CD4-positive, alpha-beta T cell treated with Interleukin-6 at 100 ng/mL for 8 hours (primary cell): ENCODE measurements around the gene ZNF205.

Experiments
- DNase-seq: peaks from one replicate; pipeline ENCODE4 v3.0.0-alpha.2; 2020; ENCODE audit warnings: mixed read lengths, low spot score

The ZNF205 gene

DNA sequence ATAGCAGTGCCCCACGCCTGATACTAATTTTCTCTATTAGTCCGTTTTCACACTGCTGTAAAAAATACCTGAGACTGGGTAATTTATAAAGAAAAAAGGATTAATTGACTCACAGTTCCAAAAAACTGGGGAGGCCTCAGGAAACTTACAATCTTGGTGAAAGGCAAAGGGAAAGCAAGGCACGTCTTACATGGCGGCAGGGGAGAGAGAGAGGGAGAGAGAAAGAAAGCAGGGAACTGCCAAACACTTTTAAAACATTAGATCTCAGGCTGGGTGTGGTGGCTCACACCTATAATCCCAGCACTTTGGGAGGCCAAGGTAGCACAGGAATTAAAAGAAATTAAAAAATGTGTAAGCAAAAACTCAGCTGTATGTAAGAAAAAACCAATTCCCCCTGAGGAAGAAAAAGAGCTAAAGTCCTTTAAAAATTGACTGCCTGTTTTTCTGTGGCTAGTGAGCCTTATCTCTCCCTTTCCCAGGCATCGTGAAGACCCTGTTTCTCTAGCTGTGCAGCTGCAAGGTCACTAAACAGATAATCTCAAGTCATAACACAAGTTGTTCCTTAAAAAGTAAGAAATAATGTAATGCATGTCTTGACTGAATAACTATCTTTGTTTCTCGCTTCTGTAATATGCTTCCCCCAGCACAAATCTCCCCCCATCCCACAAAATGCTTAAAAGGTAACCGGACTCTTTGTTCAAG, 27.3 kb upstream of the ZNF205 start:
- DNase-seq, result no peak

DNA sequence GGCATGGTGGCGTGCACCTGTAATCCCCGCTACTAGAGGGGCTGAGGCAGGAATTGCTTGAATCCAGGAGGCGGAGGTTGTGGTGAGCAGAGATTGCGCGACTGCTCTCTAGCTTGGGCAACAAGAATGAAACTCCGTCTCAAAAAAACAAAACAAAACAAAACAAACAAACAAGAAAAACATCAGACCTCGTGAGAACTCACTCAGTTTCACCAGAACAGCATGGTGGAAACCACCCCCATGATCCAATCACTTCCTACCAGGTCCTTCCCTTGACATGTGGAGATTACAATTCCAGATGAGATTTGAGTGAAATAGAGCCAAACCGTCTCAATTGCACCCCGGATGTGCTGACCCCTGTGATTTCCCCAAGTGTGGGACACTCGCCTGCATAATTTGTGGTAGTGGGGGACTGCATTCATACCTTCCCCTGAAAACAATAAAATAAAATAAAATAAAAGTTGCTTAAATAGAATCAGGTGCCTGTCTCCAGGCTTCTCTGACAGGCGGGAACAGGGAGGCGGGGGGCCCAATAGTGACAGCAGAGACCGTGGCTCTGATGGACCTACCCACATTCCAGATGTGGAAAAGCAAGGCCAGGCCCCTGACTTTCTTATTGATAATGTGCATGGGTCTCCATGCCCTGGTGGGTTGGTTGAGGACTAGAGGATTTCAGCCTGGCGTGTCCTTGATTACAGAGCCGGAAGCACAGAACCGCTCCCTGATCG, 26.4 kb upstream of the ZNF205 start:
- DNase-seq, result no peak

DNA sequence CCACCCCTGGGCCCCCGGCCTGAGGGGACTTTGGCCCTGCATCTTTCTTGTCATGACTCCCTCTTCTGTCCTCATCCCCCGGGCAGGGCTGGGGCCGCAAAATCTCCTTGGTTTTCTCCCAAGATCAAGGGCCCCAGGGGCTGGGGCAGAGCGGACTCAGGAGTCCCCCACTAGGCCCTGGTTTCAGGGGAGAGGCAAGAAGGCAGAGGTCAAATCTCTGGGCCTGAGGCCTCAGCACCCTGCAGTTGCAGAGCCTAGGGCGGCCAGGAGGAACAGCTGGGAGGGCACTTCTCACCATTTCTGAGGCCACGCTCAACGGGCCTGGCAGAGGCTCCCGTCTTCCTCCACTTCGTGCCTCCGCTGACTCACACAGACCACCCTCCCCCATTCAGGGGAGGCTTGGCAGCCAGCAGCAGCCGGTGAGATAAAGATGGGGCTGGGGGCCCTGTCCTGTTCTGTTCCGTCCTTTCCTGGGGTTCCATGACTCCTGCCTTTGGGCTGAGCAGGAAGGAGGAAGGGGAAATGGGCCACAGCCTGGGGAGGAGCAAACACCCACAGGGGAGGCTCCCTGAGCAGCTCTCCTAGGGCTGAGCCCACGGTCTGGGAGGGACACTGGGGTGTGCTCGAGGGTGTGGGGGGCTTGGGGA, 25.7 kb upstream of the ZNF205 start:
- DNase-seq, result no peak

DNA sequence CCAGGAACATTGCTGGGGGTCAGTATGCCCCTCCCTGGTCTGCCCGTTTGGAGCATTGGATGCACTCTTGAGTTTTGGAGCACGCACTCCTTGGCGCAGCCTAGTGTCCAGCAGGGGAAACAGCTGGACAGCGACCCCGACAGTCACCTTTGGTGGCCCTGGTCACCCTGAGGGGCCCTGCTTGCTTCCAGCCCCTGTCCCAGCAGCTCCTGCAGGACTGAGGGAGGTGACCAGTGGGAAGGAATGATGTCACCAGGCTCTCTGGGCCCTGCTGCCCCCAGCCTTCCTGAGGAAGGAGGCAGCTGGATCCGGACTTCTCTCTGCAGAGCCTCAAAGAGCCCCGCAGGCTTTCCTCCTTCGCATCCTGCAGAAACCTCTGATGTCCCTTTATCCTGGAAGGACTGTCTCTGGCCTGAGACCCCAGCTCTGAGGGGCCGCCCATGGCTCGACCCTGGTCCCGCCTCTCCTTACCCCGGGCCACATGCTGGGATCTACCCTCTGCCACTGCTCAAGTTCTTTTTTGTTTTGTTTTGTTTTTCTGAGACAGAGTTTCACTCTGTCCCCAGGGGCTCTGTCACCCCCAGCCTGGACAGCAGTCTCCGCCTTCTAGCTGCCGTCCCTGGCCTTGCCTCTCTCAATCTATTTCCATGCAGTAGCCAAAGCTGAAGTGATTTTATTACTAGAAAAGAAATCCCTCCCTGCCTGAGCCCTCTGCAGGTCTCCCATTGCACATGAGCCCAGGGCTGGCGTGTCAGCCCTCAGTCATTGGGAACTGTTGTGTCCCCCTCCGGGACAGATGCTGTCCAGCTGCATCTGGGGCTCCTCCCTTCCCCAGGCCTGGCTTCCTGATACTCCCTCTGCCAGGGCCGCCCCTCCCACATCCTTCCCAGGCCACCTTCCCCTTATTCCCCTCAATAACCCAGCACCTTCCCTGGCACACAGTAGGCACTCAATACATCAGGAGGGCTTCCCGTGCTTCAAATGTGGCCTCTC, 24.8 kb upstream of the ZNF205 start:
- no peak for DNase-seq

DNA sequence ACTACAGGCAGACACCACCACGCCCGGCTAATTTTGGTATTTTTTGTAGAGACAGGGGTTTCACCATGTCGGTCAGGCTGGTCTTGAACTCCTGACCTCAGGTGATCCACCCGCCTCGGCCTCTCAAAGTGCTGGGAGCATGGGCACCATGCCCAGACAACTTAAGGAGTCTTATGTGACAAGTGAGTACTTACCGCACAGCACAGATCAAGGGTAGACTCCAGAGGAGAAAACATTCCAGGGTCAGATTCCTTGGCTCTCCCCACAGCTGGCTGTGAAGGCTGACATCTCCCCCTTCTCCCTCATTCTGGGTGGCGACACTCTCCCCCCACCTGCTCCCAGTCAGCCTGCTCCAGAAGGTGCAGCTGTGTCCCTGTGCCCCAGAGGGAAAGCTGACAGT, 23.9 kb upstream of the ZNF205 start:
- DNase-seq, result no peak

DNA sequence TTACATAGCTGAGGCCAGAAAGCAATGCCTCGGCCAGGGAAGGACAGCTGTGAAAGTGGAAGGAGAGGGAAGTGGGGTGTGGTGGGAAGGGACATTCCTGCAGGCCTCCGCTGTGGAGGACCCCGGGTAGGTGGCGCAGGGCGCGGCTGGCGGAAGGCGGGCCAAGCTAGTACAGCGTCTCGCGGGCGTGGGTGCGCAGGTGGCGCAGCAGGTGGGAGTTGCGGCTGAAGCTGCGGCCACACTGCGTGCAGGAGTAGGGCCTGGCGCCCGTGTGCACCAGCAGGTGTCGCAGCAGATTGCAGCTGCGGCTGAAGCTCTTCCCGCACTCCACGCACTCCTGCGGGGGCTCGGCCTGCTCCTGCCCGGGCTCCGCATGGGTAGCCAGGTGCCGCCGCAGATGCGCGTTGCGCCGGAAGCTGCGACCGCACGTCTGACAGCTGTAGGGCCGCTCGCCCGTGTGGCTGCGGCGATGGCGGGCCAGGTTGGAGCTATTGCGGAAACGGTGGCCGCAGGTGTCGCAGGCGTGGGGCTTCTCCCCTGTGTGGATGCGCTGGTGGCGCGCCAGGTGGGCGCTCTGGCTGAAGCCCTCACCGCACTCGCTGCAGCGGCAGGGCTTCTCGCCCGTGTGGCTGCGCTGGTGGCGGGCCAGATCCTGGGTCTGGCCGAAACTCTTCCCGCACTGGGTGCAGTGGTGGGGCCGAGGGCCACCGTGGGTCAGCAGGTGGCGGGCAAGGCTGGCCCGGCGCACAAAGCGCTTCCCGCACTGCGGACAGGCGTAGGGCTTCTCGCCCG, 23.3 kb upstream of the ZNF205 start:
- no peak for DNase-seq

DNA sequence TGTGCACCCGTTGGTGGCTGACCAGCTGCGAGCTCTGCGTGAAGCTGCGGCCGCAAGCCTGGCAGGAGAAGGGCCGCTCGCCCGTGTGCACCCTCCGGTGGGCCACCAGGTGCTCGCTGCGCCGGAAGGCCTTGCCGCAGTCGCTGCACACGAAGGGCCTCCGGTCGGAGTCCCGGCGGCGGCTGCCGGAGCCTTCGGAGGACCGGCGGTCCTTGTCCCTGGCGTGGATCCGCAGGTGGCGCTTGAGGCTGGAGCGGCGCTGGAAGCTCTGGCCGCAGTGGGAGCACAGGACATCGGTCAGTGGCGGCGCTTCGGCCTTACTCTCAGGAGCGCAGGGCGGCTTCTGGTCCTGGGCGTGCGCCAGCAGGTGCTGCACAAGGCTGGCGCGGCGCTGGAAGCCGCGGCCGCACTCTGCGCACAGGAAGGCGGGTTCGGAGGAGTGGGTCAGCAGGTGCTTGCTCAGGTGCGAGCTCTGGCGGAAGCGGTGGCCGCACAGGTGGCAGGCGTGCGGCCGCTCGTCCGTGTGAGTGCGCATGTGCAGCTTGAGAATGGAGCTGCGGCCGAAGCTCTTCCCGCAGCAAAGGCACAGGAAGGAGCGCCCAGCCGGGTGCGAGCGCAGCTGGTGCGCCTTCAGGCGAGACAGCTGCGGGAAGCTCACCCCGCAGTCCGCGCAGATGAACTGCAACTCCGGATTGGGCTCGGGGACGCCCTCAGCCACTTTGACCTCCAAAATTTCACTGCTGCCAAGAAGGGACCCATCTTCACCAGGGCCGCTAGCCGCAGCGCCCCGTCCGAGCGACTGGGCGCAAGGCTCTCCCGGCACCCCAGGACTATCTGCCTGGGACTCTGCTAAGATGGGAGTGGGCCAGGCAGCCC, 22.4 kb upstream of the ZNF205 start:
- DNase-seq, result no peak

DNA sequence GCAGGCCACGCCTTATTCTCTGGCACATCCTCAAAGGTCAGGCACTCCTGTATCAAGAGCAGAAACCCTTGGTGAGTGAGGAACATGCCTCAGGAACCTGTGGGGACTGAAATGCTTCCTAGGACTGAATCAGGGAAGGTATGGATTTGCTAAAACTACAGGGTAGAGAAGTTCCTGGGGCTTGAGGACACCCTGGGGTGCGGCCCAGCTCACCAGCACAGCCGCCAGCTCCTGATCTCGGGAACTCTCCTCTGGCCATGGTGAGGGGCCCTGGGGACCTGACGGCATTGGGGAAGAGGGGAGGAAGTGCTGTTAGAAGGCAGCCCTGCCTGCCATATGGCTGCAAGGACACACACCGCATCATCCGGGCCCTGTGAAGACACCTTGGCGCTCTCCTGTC, 20.8 kb upstream of the ZNF205 start:
- no peak for DNase-seq

DNA sequence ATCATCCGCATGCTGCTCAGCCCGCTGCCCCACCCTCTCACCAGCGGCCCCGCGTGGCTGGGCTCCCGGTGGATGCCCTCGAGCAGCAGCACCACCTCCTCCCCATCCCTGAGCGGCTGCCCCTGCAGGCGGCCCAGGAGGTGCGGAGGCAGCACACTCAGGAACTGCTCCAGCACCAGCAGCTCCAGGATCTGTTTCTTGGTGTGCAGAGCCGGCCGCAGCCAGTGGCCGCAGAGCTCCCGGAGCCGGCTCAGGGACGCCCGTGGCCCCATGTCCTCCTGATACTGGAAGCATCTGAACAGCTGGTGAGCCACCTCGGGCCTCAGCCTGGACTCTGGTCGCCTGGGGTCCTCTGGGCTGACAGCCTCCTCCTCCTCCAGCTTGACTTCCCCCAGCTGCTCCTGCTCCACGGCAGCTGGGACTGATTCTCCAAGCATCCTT, 19.9 kb upstream of the ZNF205 start:
- no peak for DNase-seq

DNA sequence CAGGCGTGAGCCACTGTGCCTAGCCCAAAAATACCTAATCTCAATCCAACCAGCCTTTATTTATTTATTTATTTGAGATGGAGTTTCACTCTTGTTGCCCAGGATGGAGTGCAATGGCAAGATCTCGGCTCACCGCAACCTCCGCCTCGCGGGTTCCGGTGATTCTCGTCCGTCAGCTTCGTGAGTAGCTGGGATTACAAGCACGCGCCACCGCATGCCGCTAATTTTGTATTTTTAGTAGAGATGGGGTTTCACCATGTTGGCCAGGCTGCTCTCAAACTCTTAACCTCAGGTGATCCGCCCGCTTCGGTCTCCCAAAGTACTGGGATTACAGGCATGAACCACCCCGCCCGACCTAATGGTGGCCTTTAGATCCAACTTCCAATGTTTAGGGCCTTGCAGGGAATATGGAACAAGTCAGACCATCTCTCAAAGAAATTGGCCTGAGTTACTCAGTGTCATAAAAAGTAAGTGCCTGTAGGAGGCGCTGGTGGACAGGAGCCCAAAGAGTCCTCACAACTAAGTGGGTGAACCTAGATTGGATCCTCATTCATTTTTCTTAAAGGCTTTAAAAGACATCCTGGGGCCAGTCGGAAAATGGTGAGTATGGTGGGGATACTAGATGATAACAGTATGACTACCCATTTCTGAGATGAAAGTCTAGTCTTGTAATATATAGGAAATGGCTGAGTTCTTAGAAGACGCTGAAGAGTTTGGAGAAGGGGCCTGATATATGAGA, 17.9 kb upstream of the ZNF205 start:
- peak; percentile 64 for DNase-seq

DNA sequence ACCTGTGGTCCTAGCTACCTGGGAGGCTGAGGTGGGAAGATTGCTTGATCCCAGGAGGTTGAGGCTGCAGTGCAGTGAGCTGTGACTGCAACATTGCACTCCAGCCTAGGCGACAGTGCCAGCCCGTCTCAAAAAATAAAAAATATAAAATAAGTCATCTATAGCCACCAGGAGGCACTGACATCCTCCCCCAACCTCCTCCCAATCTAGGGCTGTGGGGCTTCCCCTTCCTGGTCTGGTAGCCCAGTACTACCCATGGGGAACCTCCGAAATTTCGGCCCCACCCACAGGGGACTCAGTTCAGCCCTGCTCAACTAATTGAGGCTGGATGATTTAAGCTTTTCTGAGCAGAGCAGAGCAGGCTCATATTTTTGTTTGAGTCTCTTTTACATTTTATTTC, 16.5 kb upstream of the ZNF205 start:
- peak; percentile 74 for DNase-seq

DNA sequence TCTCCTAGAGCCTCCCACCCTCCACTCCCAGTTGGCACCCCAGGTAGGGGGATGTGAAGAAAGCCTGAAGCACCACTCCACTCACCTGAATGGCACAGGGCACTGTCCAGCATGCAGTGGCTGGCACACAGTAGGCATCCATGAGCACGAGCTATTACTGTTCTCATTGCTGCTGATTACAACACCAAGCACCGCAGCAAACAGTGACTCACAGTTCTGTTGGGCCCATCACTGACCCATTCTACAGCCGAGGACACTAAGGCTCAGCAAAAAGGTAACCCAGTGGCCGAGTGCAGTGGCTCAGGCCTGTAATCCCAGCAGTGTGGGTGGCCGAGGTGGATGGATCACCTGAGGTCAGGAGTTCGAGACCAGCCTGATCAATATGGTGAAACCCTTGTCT, 16.0 kb upstream of the ZNF205 start:
- no peak for DNase-seq

DNA sequence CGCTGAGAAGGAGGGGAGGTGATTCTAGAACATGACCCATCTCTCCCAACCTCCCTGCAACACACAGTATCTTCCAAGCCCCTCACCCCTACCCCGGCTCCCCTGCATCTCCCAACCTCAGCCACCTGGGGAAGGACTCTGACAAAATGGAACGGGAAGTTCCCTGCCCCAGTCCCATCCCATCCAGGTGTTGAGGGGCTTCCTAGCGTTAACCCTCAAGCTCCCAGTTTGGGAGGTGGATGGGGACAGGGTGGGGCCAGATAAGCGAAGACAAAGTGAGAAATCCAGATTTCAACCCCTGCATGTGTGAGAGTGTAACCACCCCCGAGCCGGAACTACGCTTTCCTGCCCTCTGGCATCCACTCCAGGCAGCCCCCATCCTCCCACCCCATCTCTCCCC, 15.1 kb upstream of the ZNF205 start:
- DNase-seq, result no peak

DNA sequence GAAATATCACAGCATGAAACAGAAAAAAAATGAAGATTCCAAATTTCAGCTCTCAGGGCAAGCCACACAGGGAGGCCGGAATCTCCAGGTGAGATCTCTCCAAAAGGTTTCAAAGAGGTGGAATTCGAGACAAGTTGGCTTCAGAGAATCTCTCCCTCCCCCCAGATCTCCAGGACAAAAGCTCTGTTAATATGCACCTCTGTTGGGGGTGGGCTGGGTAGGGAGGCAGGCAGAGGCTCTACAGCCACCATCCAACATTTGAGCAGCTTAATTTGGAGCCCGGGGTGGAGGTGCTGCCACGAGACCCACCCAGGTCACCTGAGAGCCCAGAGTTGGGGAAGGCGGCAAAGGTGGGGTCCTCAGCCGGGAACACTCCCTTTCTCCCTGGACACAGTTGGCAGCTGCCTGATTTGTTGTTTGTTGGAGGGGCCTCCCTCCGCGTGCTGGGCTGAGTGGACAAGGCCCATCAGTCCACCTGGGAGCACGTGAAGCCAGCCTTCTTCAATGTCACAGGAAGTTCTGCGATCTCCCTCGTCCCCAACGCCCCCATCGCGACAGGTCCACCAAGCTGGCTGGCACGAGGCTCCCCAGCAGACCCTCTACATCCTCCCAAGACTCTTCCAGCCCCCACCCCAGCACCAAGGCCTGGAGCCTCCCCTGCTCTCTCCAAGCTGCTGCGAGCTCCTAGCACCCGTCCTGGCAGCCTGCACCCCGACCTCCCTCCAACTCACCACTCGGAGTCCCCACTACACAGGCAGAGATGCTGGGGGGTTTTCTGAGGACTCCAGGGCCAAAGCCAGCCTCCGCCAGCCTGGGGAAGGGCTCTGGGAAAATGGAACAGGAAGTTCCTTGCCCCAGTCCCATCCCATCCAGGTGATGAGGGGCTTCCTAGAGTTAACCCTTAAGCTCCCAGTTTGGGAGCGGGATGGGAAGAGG, 13.7 kb upstream of the ZNF205 start, which contains the start of gene ZSCAN10:
TSS of gene ZSCAN10 (minus strand) at position 836 of the 936 bp plus-strand sequence. CDS start 6,357 bp downstream, outside the sequence.
- DNase-seq, result no peak

DNA sequence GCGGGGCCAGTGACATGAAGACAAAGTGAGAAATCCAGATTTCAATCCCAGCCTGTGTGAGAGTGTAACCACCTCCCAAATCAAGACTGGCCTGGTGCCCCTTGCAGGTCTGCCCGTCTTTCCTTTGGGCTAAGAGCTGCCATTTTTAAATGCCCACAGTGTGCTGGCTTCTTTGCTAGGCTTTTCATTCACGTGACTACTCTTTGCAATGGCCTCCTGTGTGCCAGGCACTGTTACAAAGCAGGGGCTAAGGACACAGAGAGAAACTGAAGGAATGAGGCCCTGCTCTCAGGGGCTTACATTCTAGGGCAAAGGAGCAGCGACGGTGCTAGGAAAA, 13.0 kb upstream of the ZNF205 start:
- no peak for DNase-seq

DNA sequence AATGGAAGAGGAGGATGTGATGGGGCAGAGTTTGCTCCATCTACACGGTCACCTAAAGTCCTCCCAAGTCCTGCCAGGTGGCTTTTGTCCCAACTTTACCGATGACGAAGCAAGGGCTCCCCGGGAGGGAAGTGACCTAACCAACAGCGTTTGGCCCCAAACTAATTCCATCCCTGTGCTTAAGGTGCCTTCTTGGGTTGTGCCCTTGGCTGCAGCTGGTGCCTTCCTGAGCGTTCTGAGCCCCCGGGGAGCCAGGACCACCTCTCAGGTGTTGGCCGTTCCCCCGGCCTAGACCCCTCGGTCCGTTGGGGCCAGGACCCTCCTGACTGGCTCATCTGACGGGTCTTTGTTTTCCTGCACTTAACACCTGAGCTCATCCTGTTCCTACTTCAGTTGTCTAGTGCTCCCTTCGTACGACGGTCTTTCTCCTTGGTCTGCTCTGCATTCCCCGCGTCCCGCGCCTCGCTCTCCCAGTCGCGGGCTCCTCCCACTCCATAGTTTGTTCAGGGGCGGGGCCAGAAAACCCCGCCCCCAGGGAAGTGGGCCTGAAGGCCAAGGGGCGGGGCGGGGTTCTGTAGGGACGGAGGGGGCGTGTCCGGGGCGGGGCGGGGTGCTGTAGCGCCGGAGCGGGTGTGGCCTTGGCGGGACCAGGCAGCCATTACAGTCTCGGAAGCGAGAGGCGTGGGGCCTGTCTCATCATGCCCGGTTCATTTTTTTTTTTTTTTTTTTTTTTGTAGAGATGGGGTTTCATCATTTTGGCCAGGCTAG, 12.5 kb upstream of the ZNF205 start:
- peak; percentile 94 for DNase-seq

DNA sequence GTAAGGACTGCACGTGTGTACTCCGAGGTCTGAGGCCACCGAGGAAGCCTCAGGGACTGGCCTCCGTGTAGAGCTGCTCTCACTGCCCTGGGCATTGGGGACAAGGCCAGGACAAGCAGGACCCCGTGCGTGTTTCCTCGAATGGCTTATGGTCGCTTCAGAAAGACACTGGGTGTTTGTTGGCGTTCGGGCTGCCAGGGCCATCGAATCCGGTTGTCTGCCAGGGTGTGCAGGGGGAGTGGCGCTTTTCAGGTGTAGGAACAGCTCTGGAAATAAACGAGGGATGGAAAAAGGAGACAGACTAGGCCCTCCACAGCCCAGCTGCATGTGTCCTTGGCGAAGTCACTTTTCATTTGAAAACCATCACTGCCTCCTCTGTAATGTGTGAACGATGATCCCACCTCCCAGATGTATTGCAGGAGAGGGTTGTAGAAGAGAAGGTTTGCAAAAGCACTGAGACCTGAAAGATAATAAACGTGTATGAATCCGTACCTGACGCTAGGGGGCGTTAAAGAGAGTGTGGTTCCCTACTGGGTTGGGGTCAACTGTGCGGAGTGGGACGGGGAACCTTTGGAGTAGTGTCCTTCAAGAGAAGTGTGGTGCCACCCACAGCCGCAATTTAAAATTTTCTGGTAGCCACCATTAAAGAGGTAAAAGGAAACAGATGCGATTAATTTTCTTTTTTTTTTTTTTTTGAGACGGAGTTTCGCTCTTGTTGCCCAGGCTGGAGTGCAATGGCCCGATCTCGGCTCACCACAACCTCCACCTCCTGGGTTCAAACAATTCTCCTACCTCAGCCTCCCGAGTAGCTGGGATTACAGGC, 11.2 kb upstream of the ZNF205 start:
- peak; percentile 65 for DNase-seq
